ENCODE results near the gene RFX7.

DNA sequence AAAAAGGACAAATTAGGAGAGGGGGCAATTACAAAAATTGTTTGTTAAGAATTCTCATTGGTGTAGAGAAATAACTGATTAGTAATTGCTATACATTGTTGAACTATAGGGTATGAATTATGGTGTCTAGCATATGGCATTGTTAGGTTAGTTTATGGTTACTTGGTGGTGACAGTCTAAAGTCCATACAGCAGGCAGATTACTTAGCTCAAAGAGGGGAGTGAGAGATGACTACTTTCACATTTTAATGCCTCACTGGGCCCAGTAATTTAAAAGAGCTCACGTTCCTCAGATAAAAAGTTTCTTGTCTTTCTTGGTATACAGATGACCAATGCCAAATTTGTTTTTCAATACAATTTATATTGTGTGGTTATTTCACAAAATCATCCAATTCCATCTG, 137.8 kb downstream of the RFX7 start:
- TF ChIP-seq, protein P1, sequence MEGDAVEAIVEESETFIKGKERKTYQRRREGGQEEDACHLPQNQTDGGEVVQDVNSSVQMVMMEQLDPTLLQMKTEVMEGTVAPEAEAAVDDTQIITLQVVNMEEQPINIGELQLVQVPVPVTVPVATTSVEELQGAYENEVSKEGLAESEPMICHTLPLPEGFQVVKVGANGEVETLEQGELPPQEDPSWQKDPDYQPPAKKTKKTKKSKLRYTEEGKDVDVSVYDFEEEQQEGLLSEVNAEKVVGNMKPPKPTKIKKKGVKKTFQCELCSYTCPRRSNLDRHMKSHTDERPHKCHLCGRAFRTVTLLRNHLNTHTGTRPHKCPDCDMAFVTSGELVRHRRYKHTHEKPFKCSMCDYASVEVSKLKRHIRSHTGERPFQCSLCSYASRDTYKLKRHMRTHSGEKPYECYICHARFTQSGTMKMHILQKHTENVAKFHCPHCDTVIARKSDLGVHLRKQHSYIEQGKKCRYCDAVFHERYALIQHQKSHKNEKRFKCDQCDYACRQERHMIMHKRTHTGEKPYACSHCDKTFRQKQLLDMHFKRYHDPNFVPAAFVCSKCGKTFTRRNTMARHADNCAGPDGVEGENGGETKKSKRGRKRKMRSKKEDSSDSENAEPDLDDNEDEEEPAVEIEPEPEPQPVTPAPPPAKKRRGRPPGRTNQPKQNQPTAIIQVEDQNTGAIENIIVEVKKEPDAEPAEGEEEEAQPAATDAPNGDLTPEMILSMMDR (conservative IDR thresholded peaks at IDR 0.05; ENCODE audit: low read length): no peak
- TF ChIP-seq EZH2phosphoT487 (IDR thresholded peaks at IDR 0.05; ENCODE audit: borderline replicate concordance): no peak

Measured in Loucy (cell line).